ENCODE measurements around the gene PLEKHG5. TPM values are rescaled to one million over a fixed set of nuclear protein-coding genes. Genes with fewer than 3 reads are reported as not detected.
A peak's percentile ranks its signal among the peaks of the same experiment; 100 is the strongest.

Gene PLEKHG5
- total RNA-seq, 1 donor from 2014 or later: 109 TPM

GRCh38 chr1:6425658-6426057, 65.8 kb downstream of the PLEKHG5 start:
- Mint-ChIP-seq H3K4me3 (ENCODE audit: unreplicated experiment) (no peak overlapping the region), H3K9me3 (ENCODE audit: unreplicated experiment) (no peaks in the 10 kb centered on the region), H3K27ac (ENCODE audit: unreplicated experiment) (peak overlapping the region; percentile 57), H3K27me3 (ENCODE audit: unreplicated experiment) (peaks cover 30% of the 10 kb centered on the region), H3K4me1 (ENCODE audit: unreplicated experiment) (no peaks in the 10 kb centered on the region), H3K36me3 (ENCODE audit: low read depth, unreplicated experiment) (no peaks in the 10 kb centered on the region)
- no peak for TF ChIP-seq CTCF (IDR thresholded peaks at IDR 0.05; ENCODE audit: unreplicated experiment)
- DNase-seq (ENCODE audit: low spot score): no peak

GRCh38 chr1:6424619-6425593, 66.6 kb downstream of the PLEKHG5 start, which contains the start of gene ESPN:
TSS of gene ESPN (plus strand) at chr1:6424776. CDS start at chr1:6424956, 180 bp downstream.
- H3K27ac Mint-ChIP-seq (ENCODE audit: unreplicated experiment): no peak within 1 kb of the TSS
- no peak for DNase-seq (ENCODE audit: low spot score)

GRCh38 chr1:6424000-6424565, 67.4 kb downstream of the PLEKHG5 start:
- Mint-ChIP-seq H3K4me1 (ENCODE audit: unreplicated experiment) (no peaks in the 10 kb centered on the region), H3K27ac (ENCODE audit: unreplicated experiment) (no peak overlapping the region), H3K9me3 (ENCODE audit: unreplicated experiment) (no peaks in the 10 kb centered on the region), H3K36me3 (ENCODE audit: low read depth, unreplicated experiment) (no peaks in the 10 kb centered on the region), H3K4me3 (ENCODE audit: unreplicated experiment) (no peak overlapping the region), H3K27me3 (ENCODE audit: unreplicated experiment) (peaks cover 29% of the 10 kb centered on the region)
- DNase-seq (ENCODE audit: low spot score): no peak
- no peak for TF ChIP-seq CTCF (IDR thresholded peaks at IDR 0.05; ENCODE audit: unreplicated experiment)

More at GRCh38 chr1:6424619-6425593, 66.6 kb downstream of the PLEKHG5 start, which contains the start of gene ESPN:
- Mint-ChIP-seq H3K4me3 (ENCODE audit: unreplicated experiment) (no peak within 1 kb of the TSS), H3K9me3 (ENCODE audit: unreplicated experiment) (no peaks in the 10 kb centered on the region), H3K36me3 (ENCODE audit: low read depth, unreplicated experiment) (no peaks in the 10 kb centered on the region), H3K4me1 (ENCODE audit: unreplicated experiment) (no peaks in the 10 kb centered on the region), H3K27me3 (ENCODE audit: unreplicated experiment) (peaks cover 29% of the 10 kb centered on the region)
- TF ChIP-seq CTCF (IDR thresholded peaks at IDR 0.05; ENCODE audit: unreplicated experiment): no peak

GRCh38 chr1:6423321-6423999, 68.0 kb downstream of the PLEKHG5 start:
- H3K27me3 Mint-ChIP-seq (ENCODE audit: unreplicated experiment): peaks cover 29% of the 10 kb centered on the region
- peak; percentile 63 for DNase-seq (ENCODE audit: low spot score)
- no peaks in the 10 kb centered on the region for H3K9me3 Mint-ChIP-seq (ENCODE audit: unreplicated experiment)
- TF ChIP-seq CTCF (IDR thresholded peaks at IDR 0.05; ENCODE audit: unreplicated experiment): peak; percentile 75
- no peak overlapping the region for H3K4me3 Mint-ChIP-seq (ENCODE audit: unreplicated experiment)
- H3K36me3 Mint-ChIP-seq (ENCODE audit: low read depth, unreplicated experiment): no peaks in the 10 kb centered on the region
- H3K4me1 Mint-ChIP-seq (ENCODE audit: unreplicated experiment): no peaks in the 10 kb centered on the region
- no peak overlapping the region for H3K27ac Mint-ChIP-seq (ENCODE audit: unreplicated experiment)
